Esophagus muscularis mucosa (tissue), 4 donors: ENCODE data around the gene MOCS3. TPM values are rescaled to one million over a fixed set of nuclear protein-coding genes. Genes with fewer than 3 reads are reported as not detected.
A peak's percentile ranks its signal among the peaks of the same experiment; 100 is the strongest.

Experiments used
- DNase-seq: peaks from one replicate; pipeline ENCODE4 v3.0.0-alpha.2; 2017; ENCODE audit errors: extremely low spot score
- H3K27ac ChIP-seq, 4 donors: fragments of 200-600 bp; sonication (generic); replicated peaks in 1 of 4; 1 replicate in 3 of 4; 2 replicates in 1 of 4; pipeline ENCODE4 v1.5.1; 2016 to 2019; ENCODE audit warnings: mild to moderate bottlenecking in 1 of 4
- H3K27me3 ChIP-seq, 4 donors: fragments of 200-600 bp; sonication (generic); one replicate each; pipeline versions ENCODE4 v1.5.1 to v1.6.0; 2016 to 2019
- H3K36me3 ChIP-seq, 4 donors: fragments of 200-600 bp; sonication (generic); one replicate each; pipeline ENCODE4 v1.5.1; 2016 to 2019
- H3K4me1 ChIP-seq, 4 donors: fragments of 200-600 bp; sonication (generic); one replicate each; pipeline ENCODE4 v1.5.1; 2016 to 2019
- H3K4me3 ChIP-seq, 4 donors: fragments of 200-600 bp; sonication (generic); 1 replicate in 2 of 4; 2 replicates in 2 of 4; pipeline ENCODE4 v1.5.1; 2016 to 2019; ENCODE audit warnings: mild to moderate bottlenecking in 4 of 4, moderate library complexity in 1 of 4
- H3K9me3 ChIP-seq, 4 donors: fragments of 200-600 bp; sonication (generic); 1 replicate in 3 of 4; 2 replicates in 1 of 4; pipeline ENCODE4 v1.5.1; 2016 to 2019
- EP300 ChIP-seq: sonication (generic); formaldehyde crosslinking; IDR thresholded peaks from one replicate; pipeline ENCODE4 v1.6.1; 2017; ENCODE audit warnings: antibody characterized with exemption
- POLR2A ChIP-seq: fragments of 450-650 bp; IDR thresholded peaks from one replicate; pipeline ENCODE4 v1.6.1; 2017; ENCODE audit warnings: antibody characterized with exemption, moderate library complexity, mild to moderate bottlenecking, low read depth
- POLR2AphosphoS5 ChIP-seq, 2 donors: sonication (generic); formaldehyde crosslinking; IDR thresholded peaks; one replicate each; pipeline ENCODE4 v1.6.1; 2017; ENCODE audit warnings: antibody characterized with exemption in 2 of 2
- WGBS: methylation state at CpG from one replicate; pipeline ENCODE4 v1.1.5; 2018; 5-methylcytosine and 5-hydroxymethylcytosine counted together
- intact Hi-C: fragments of 100-400 bp; cut with DNase I; formaldehyde crosslinking; loops from one replicate; pipeline ENCODE4 v1.15.1; 2023
- total RNA-seq, 4 donors: library from RNA; depleted of rRNA; stranded (reverse); fragments of >200 nt; gene quantifications; one replicate each; pipeline versions ENCODE4 v1.1.0 to v1.2.1, GENCODE V29; 2016
- TF ChIP-seq, protein P1 (sequence below), 3 experiments: fragments of 200-600 bp in 2 of 3; fragments of 450-650 bp in 1 of 3; sonication (generic) in 2 of 3; IDR thresholded peaks; one replicate each; pipeline ENCODE4 v1.5.1; 2017 to 2019; ENCODE audit warnings: antibody characterized with exemption in 3 of 3, mild to moderate bottlenecking in 2 of 3, moderate library complexity in 1 of 3

MOCS3 gene
- total RNA-seq = 1 to 10 TPM; 2.9 to 6.2 (median 4.2) TPM

GRCh38 chr20:50958615-50959542 lies at the start of gene MOCS3:
Gene MOCS3, plus strand, starts transcription at chr20:50958818. Its CDS starts 25 bp downstream, at chr20:50958843.
- WGBS = 1% methylated on average over 44 of the region's 67 CpGs
- H3K4me3 ChIP-seq = peak within 1 kb of the TSS; percentile 85 to 100 (median 92)
- no peaks in the 10 kb centered on the region for H3K27me3 ChIP-seq
- intact Hi-C loops = no loop called here
- peak within 1 kb of the TSS; percentile 91 to 96 (median 92) for H3K27ac ChIP-seq
- DNase-seq = peak; percentile 95
- H3K9me3 ChIP-seq = no peaks in the 10 kb centered on the region
- peaks cover 0 to 23% (median 13%) of the 10 kb centered on the region in 4 donors for H3K36me3 ChIP-seq
- peaks cover 39 to 61% (median 54%) of the 10 kb centered on the region in 4 donors for H3K4me1 ChIP-seq
- TF ChIP-seq, protein P1, sequence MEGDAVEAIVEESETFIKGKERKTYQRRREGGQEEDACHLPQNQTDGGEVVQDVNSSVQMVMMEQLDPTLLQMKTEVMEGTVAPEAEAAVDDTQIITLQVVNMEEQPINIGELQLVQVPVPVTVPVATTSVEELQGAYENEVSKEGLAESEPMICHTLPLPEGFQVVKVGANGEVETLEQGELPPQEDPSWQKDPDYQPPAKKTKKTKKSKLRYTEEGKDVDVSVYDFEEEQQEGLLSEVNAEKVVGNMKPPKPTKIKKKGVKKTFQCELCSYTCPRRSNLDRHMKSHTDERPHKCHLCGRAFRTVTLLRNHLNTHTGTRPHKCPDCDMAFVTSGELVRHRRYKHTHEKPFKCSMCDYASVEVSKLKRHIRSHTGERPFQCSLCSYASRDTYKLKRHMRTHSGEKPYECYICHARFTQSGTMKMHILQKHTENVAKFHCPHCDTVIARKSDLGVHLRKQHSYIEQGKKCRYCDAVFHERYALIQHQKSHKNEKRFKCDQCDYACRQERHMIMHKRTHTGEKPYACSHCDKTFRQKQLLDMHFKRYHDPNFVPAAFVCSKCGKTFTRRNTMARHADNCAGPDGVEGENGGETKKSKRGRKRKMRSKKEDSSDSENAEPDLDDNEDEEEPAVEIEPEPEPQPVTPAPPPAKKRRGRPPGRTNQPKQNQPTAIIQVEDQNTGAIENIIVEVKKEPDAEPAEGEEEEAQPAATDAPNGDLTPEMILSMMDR (IDR thresholded peaks at IDR 0.05) = no peak
- TF ChIP-seq POLR2AphosphoS5 (IDR thresholded peaks at IDR 0.05) (peak in 1 of 2 donors; percentile 20), POLR2A (no peak), EP300 (no peak)

DNA sequence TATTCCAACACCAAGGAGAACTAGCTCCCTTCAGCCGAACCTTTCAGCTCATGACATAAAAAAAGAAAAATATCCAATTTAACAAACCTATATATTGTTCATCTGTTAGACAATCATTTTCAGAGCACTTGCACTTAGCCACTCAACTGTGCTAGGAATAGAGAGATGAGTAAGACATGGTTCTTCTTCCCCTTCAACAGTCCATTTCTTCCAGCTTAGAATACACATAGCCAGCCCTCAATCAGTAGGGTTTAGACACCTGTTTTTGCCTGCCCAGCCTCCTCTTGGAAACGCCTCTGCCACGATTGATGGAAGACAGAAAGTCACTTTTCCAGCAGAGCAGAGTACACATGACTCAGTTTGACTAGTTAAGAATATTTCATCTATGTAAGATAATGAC lies 49.2 kb upstream of the MOCS3 start:
- DNase-seq = no peak
- 94% methylated on average over 3 of the region's 3 CpGs for WGBS
- no peaks in the 10 kb centered on the region for H3K27me3 ChIP-seq
- no peak overlapping the region for H3K4me3 ChIP-seq
- intact Hi-C loops = no loop called here
- H3K9me3 ChIP-seq = no peaks in the 10 kb centered on the region
- H3K27ac ChIP-seq = no peak overlapping the region
- peaks cover 0 to 3% (median 0%) of the 10 kb centered on the region in 4 donors for H3K36me3 ChIP-seq
- peaks cover 27 to 63% (median 62%) of the 10 kb centered on the region in 4 donors for H3K4me1 ChIP-seq
- TF ChIP-seq EP300 = no peak
- TF ChIP-seq, protein P1 (IDR thresholded peaks at IDR 0.05) = no peak
- no peak for TF ChIP-seq POLR2A
- no peak for TF ChIP-seq POLR2AphosphoS5 (IDR thresholded peaks at IDR 0.05)

GRCh38 chr20:50911030-50911429 lies 47.6 kb upstream of the MOCS3 start:
- H3K36me3 ChIP-seq = peaks cover 0 to 3% (median 0%) of the 10 kb centered on the region in 4 donors
- peaks cover 35 to 75% (median 65%) of the 10 kb centered on the region in 4 donors for H3K4me1 ChIP-seq
- TF ChIP-seq EP300 (no peak), POLR2A (no peak), POLR2AphosphoS5 (IDR thresholded peaks at IDR 0.05) (no peak)
- TF ChIP-seq, protein P1 (IDR thresholded peaks at IDR 0.05) = no peak
- no peak for DNase-seq
- WGBS = 59% methylated on average over 3 of the region's 3 CpGs
- no peaks in the 10 kb centered on the region for H3K9me3 ChIP-seq
- no peak overlapping the region for H3K4me3 ChIP-seq
- intact Hi-C loops = no loop called here
- H3K27me3 ChIP-seq = no peaks in the 10 kb centered on the region
- H3K27ac ChIP-seq = no peak overlapping the region

DNA sequence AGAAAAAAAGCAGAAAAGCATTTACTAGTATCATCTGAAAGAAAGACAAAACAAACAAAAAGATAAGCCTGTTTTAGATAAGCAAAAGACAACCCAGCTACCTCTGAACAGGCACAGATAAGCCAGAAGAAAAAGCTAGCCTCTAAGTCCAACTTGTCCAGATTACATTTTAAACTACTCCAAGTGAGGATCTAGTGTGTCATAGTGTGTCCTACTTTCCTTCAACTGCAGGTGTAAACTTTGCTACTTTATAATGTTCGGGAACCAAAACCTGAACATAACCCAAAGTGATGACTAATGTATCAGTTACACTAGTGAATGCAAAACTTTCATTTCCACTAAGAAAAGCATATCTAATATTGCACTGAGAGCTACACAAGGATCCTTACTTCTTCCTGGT lies 46.9 kb upstream of the MOCS3 start:
- intact Hi-C loops = no loop called here
- Histone ChIP-seq H3K36me3 (peaks cover 0 to 3% (median 0%) of the 10 kb centered on the region in 4 donors), H3K27ac (no peak overlapping the region), H3K9me3 (no peaks in the 10 kb centered on the region), H3K4me1 (peaks cover 42 to 77% (median 68%) of the 10 kb centered on the region in 4 donors), H3K4me3 (no peak overlapping the region), H3K27me3 (no peaks in the 10 kb centered on the region)
- no peak for TF ChIP-seq POLR2A
- no peak for TF ChIP-seq EP300
- TF ChIP-seq, protein P1 (IDR thresholded peaks at IDR 0.05) = no peak
- TF ChIP-seq POLR2AphosphoS5 (IDR thresholded peaks at IDR 0.05) = no peak
- 27% methylated on average over 1 of the region's 1 CpG for WGBS
- no peak for DNase-seq
